ENCODE results near the gene PLPPR2.

DNA sequence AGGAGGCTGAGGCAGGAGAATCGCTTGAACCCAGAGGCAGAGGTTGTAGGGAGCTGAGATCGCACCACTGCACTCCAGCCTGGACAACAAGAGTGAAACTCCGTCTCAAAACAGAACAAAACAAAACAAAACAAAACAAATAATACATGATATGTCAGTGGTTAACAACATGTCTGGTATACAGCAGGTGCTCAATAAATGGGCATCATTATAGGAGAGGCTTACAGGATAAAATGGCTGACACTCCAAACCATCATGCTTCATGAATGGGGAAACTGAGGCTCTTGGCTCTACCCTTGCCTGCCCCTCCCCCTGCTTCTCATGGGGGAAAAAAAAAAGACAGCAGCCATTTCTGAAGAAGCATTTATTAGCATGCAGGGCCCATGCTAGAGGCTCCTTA, 12.8 kb upstream of the PLPPR2 start:
- TF ChIP-seq EZH2 (IDR thresholded peaks at IDR 0.05; ENCODE audit: borderline replicate concordance, low read length), result no peak
- TF ChIP-seq, protein P1, sequence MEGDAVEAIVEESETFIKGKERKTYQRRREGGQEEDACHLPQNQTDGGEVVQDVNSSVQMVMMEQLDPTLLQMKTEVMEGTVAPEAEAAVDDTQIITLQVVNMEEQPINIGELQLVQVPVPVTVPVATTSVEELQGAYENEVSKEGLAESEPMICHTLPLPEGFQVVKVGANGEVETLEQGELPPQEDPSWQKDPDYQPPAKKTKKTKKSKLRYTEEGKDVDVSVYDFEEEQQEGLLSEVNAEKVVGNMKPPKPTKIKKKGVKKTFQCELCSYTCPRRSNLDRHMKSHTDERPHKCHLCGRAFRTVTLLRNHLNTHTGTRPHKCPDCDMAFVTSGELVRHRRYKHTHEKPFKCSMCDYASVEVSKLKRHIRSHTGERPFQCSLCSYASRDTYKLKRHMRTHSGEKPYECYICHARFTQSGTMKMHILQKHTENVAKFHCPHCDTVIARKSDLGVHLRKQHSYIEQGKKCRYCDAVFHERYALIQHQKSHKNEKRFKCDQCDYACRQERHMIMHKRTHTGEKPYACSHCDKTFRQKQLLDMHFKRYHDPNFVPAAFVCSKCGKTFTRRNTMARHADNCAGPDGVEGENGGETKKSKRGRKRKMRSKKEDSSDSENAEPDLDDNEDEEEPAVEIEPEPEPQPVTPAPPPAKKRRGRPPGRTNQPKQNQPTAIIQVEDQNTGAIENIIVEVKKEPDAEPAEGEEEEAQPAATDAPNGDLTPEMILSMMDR (conservative IDR thresholded peaks at IDR 0.05 in 1 of 2, IDR thresholded peaks at IDR 0.05 in 1 of 2; ENCODE audit: extremely low read depth in 1 of 2, insufficient read depth in 1 of 2, low read depth in 1 of 2, low read length in 2 of 2), result no peak
